Measurements from ENCODE around the gene UBE2G1.

DNA sequence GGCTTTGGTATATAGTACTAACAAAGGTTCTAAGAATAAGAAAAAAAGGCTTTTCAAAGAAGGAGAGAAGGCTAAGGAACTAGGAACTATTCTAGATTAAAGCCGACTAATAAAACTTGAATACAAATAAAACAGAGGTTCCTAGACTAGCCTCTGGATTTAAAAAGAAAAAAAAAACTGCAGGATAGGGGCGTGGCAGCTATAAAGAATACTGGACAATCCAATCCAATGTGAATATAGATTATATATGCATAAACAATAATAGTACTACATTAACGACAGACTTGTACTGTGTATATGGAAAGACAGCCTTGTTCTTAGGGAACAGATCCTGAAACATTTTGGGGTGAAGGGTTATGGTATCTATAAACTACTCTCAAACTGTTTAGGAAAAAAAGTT is 78.8 kb downstream of the UBE2G1 start:
- TF ChIP-seq, protein P1, sequence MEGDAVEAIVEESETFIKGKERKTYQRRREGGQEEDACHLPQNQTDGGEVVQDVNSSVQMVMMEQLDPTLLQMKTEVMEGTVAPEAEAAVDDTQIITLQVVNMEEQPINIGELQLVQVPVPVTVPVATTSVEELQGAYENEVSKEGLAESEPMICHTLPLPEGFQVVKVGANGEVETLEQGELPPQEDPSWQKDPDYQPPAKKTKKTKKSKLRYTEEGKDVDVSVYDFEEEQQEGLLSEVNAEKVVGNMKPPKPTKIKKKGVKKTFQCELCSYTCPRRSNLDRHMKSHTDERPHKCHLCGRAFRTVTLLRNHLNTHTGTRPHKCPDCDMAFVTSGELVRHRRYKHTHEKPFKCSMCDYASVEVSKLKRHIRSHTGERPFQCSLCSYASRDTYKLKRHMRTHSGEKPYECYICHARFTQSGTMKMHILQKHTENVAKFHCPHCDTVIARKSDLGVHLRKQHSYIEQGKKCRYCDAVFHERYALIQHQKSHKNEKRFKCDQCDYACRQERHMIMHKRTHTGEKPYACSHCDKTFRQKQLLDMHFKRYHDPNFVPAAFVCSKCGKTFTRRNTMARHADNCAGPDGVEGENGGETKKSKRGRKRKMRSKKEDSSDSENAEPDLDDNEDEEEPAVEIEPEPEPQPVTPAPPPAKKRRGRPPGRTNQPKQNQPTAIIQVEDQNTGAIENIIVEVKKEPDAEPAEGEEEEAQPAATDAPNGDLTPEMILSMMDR (IDR thresholded peaks at IDR 0.05; ENCODE audit: borderline replicate concordance, extremely low read depth, low read length, poor library complexity, severe bottlenecking): no peak
- TF ChIP-seq EZH2 (IDR thresholded peaks at IDR 0.05; ENCODE audit: borderline replicate concordance, low read depth, low read length, severe bottlenecking): no peak

All from DND-41 (cell line).